T-helper 17 cell (primary cell): ENCODE results near the gene LEFTY2. TPM values are rescaled to one million over a fixed set of nuclear protein-coding genes. Genes with fewer than 3 reads are reported as not detected.

Source experiments
- total RNA-seq, 4 donors: library from RNA in 2 of 4; stranded (reverse) in 2 of 4; gene quantifications; one replicate each; pipeline ENCODE4 v1.2.3 and lab custom pipeline; 2022 to 2026

Gene LEFTY2
- total RNA-seq, 2 donors from 2014 or later: not detected

Other genes starting within 250 kb of the LEFTY2 start
- gene SRP9, start 163.4 kb downstream of the LEFTY2 start, total RNA-seq: 10 to 100 TPM; 85.5 to 87.6 TPM
- 1 to 10 TPM in 1 of 2 donors, under 1 TPM in 1; 0.94 to 1.3 TPM for gene EPHX1, start 131.1 kb downstream of the LEFTY2 start, total RNA-seq
- gene TMEM63A, start 58.8 kb downstream of the LEFTY2 start, total RNA-seq: 100 to 1,000 TPM; 269 to 280 TPM
- gene LEFTY1, start 52.1 kb downstream of the LEFTY2 start, total RNA-seq: under 1 TPM in 1 of 2 donors, not detected in 1; 0.68 TPM
- 10 to 100 TPM; 48.1 to 53.7 TPM for gene PYCR2, start 17.0 kb downstream of the LEFTY2 start, total RNA-seq
- 10 to 100 TPM; 31.7 to 37.6 TPM for gene SDE2, start 58.1 kb upstream of the LEFTY2 start, total RNA-seq
- gene H3-3A, start 121.5 kb upstream of the LEFTY2 start, total RNA-seq: 100 to 1,000 TPM; 318 to 496 TPM
- 10 to 100 TPM; 22.0 to 27.0 TPM for gene ACBD3, start 245.5 kb upstream of the LEFTY2 start, total RNA-seq